T-helper 22 cell (primary cell): Measurements from ENCODE around the gene COG4.
A peak's percentile ranks its signal among the peaks of the same experiment; 100 is the strongest.
"Not testable (repeated sequence)": the region's sequence is repeated elsewhere in the genome, so short reads cannot be mapped to it uniquely, and the experiment has no call there.

Experiments
- DNase-seq: peaks from one replicate; pipeline ENCODE4 v3.0.0-alpha.2; 2020; ENCODE audit warnings: low read depth

COG4 gene

DNA sequence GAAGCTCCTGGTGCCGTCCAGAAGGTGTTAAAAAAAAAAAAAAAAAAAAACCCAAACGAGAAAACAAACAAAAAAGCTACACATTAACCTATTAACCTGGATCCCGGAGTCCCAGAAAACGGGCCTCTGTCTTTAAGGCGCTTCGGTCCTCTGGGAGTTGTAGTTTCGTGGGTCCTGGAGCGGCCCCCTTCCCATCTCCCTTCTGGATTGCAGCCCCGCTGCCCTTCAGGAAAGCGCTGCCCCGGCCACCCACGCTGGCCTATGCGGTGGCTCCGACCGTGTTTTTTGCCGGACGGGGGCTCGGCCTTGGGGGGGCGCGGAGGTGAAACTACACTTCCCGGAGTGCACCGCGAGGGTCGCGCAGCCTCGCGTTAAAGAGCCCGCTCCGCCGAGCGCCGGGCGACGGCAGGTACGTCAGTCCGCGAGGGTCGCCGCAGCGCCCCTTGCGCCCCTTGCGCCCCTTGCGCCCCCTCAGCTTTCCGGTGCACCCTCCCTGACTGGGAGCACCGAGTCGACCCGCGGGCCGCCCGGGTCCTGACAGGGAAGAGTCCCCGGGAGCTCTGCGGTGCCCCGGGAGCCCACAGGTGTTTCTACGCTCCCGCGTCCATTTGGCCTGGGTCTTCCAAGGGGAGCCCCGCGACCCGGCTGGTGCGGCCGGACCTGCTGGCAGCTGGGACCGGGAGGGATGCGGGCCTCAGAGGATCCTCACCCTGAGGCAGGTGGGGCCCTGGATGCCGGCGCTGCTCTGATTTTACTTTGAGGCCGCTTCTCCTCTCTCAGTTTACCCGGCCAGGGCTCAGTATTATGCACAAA, 68.9 kb downstream of the COG4 start, which contains the start of gene FCSK:
Gene FCSK, plus strand, starts transcription at position 374 of the 813 bp plus-strand sequence. CDS start 8,596 bp downstream, outside the sequence.
- peak; percentile 38 for DNase-seq

DNA sequence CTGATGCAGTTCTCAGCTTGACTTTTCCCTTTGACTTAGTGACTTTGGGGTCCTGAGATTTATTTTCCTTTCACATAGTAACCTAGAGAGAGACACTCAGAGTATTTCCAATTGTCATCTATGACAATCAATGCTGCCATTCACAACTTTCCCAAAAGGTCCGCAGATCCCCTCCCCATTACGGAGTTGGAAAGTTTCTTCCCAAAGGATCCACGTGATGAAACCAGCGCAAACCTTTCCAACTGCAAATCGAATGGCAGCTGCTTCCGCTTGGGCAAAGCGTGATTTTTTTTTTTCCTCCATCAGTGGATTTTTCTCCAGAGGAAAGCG, 69.5 kb downstream of the COG4 start:
- DNase-seq = no peak

DNA sequence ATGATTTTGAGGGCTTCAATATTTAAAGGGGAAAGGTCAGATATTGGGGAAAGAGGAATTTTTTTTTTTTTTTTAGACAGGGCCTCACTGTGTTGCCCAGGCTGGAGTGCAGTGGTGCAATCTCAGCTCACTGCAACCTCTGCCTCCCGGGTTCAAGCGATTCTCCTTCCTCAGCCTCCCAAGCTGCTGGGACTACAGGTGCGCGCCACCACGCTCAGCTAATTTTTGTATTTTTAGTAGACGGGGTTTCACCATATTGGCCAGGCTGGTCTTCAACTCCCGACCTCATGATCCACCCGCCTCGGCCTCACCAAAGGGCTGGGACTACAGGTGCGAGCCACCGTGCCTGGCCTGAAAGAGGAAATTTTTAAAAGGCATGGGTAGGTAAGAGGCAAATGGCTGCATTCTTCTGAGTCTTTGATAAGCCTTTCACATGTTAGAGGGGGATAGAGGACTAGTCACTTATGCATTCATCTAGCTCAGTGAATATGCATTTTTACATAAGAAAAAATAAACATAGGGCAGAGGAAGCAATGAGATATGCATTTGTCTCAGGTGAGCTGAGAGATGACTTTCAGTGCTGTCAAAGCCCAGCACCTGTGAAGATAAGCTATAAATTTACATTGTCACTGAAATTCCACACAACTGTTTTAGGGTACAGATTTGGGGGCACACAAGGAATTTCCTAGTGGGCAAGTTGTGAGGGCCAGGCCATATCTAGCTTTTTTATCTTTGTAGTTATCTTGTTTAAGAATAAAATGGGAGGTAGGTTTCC, 70.0 kb downstream of the COG4 start:
- no peak for DNase-seq

DNA sequence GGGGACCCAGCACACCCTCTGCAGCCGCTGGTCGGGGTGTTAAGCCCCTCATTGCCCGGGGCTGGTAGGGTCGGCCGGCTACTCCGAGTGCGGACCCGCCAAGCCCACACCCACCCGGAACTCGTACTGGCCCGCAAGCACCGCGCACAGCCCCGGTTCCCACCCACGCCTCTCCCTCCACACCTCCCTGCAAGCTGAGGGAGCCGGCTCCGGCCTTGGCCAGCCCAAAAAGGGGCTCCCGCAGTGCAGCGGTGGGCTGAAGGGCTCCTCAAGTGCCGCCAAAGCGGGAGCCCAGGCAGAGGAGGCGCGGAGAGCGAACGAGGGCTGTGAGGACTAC, 72.4 kb downstream of the COG4 start:
- DNase-seq = not testable (repeated sequence)

DNA sequence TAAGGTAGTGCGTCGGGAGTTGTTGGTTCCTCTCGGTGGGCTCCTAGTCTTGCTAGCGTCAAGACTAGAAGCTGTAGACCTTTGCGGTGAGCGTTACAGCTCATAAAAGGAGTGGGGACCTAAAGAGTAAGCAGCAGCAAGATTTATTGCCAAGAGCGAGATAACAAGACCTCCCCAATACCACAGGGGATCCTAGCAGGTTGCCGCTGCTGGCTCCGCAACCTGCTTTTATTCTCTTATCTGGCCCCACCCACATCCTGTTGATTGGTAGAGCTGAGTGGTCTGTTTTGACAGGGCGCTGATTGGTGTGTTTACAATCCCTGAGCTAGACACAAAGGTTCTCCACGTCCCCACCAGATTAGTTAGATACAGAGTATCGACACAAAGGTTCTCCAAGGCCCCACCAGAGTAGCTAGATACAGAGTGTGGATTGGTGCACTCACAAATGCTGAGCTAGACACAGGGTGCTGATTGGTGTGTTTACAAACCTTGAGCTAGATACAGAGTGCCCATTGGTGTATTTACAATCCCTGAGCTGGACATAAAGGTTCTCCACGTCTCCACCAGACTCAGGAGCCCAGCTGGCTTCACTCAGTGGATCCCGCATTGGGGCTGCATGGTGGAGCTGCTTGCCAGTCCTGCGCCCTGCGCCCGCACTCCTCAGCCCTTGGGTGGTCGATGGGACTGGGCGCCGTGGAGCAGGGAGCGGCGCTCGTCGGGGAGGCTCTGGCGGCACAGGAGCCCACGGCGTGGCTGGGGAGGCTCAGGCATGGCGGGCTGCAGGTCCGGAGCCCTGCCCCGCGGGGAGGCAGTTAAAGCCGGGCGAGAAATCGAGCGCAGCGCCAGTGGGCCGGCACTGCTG, 73.0 kb downstream of the COG4 start:
- DNase-seq = not testable (repeated sequence)

DNA sequence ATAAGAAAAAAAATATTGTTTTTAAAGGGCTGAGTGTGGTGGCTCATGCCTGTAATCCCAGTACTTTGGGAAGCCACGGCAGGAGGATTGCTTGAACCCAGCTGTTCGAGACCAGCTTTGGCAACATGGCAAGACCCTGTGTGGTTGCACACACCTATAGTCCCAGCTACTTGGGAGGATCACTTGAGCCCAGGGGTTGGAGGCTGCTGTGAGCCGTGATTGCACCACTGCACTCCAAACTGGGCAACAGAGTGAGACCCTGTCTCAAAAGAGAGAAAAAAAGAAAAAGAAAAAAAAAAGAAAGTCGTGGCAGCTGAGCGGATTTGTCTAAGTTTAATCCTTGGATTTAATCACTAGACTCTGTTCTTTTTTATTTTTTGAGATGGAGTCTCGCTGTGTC, 75.3 kb downstream of the COG4 start:
- no peak for DNase-seq

DNA sequence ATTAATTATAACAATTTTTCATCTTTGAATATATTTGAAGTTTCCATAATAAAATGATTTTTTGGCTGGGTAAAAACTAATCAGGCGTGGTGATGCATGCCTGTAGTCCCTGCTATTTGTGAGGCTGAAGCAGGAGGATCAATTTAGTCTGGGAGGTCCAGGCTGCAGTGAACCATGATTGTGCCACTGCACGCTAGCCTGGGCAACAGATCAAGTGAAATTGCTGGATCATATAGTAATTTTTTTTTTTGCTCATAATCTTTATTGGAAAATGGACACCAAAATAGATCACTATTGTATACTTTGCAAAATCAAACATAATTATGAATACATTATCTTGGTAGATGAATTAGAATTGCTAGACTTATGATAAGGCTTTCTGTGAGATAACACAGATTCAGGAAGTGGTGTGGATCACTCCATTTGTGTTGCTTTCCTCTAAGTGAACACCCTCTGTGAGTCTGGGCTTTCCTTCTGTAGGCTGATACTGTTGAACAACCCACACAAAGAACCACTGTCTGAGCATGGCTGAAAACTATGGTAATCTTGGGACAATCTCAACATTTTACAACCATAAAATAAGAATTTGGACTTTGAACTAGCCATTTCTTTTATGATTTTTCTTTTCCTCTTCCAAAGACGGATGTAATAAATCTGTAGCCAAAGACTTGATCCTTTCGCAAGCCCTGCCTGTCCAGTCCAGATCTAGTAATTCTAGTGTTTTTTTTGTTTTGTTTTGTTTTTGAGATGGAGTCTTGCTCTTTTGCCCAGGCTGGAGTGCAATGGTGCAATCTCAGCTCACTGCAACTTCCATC, 78.9 kb downstream of the COG4 start:
- DNase-seq = no peak

DNA sequence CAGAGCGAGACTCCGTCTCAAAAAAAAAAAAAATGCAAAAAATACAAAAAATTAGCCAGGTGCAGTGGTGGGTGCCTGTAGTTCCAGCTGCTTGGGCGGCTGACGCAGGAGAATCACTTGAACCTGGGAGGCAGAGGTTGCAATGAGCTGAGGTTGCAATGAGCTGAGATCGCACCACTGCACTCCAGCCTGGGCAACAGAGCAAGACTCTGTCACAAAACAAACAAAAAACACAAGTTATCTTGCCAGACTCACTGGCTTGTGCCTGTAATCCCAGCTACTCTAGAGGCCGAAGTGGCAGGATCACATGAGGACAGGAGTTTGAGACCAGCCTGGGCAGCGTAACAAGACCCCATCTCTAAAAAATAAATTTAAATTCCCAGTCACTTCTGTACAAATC, 81.0 kb downstream of the COG4 start:
- no peak for DNase-seq

DNA sequence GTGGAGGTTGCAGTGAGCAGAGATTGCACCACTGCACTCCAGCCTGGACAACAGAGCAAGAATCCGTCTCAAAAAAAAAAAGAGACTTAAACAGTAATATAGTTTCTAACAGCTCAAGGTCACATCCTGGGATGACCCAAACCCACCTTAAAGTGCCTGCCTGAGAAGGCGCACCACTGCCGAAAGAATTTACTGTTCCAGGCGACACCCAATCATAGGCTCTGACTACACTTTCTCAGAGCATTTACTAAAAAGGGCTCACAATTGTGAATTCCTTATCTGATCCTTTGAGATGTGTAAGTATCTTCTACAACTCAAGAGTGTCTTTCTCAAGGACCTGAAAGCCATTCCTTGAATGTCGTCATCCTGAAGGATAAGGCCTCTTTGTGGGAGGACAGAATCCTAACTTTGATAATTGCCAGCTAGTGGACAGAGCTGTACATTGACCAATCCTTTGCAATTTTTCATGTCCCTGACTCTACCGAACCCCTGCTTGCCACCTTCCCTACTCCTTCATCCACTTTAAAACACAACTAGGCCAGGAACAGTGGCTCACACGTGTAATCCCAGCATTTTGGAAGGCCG, 81.9 kb downstream of the COG4 start:
- DNase-seq = no peak

DNA sequence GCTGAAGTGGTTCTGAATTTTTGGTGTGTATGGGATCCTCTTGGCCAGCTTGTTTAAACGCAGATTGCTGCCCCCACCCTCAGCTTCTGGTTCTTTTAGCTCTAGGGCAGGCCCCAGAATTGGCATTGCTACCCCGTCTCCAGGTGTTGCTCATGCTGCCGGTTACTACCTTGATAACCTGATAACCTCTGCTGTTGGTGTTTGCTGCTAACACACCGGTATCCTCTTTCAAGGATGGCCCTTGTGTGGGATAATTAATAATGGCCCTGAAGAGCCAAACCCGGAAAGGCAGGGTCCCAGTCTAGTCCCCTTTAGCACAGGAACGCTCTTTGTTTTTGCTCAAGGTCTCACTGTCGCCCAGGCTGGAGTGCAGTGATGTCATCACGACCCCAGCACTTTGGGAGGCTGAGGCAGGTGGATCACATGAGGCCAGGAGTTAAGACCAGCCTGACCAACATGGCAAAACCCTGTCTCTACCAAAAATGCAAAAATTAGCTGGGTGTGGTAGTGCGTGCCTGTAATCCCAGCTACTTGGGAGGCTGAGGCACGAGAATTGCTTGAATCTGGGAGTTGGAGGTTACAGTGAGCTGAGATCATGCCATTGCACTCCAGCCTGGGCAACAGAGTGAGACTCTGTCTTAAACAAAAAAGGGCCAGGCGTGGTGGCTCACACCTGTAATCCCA, 83.2 kb downstream of the COG4 start:
- DNase-seq = no peak

DNA sequence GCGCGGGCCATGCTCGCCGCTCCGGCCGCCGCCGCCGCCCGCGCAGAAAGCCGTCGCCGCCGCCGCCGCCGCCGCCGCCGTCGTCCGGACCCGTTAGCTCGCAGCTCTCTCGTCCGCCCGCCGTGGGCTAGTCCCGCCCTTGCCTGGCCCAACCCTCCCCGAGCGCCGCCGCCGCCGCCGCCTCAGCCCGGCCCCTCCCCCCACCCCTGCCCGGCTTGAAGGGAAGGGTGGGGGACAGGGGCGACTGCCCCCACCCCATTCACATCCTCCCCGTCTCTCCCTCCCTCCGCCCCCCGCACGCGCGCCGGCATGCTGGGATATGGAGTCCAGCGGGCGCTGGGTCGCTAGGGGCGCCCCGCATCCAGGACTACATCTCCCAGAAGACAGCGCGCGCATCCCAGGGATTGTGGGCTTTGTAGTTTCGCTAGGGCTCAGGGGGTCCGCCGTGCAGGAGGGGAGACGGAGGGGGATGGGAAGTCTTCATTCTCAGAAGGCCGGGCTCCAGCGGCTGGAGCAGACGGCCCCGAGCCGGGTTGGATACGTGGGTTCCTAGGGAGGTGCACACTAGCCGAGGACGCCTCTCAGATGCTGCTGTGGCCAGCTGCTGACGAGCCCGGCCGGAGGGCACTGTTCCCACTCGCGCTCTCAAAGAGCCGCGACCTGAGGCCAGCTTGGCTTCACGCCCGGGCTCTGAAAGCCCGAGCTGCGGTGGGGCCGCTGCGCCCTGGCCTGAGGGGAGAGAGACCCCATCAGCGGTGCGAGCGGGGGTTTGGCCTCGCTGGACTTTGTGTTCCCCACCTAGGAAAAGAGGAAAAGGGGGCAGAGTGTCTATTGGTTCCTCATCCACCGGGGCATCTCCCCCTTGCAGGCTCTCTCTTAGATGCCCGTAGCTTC, 84.1 kb downstream of the COG4 start, which contains the start of gene ST3GAL2:
Gene ST3GAL2, minus strand, starts transcription at position 132 of the 894 bp plus-strand sequence. CDS start 40,570 bp downstream, outside the sequence.
- DNase-seq = peak; percentile 92

DNA sequence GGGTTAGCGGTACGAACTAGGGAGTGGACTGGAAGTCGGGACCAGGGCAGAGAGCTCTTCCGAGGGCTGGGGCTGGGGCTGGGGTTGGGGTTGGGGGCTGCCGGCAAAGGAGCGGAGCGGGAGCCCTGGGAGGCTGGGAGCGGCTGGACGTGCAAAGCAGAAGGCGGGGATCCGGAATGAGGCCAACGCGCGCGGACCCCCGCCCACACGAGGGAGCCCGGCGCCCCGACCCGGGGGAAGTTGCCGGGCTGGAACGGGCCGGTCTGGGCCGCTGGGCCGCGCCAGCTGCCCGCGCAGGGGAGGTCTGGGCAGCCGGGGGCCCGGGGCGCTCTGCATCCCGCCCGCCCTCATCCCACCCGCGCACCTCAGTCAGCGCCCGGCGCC, 84.8 kb downstream of the COG4 start:
- no peak for DNase-seq

DNA sequence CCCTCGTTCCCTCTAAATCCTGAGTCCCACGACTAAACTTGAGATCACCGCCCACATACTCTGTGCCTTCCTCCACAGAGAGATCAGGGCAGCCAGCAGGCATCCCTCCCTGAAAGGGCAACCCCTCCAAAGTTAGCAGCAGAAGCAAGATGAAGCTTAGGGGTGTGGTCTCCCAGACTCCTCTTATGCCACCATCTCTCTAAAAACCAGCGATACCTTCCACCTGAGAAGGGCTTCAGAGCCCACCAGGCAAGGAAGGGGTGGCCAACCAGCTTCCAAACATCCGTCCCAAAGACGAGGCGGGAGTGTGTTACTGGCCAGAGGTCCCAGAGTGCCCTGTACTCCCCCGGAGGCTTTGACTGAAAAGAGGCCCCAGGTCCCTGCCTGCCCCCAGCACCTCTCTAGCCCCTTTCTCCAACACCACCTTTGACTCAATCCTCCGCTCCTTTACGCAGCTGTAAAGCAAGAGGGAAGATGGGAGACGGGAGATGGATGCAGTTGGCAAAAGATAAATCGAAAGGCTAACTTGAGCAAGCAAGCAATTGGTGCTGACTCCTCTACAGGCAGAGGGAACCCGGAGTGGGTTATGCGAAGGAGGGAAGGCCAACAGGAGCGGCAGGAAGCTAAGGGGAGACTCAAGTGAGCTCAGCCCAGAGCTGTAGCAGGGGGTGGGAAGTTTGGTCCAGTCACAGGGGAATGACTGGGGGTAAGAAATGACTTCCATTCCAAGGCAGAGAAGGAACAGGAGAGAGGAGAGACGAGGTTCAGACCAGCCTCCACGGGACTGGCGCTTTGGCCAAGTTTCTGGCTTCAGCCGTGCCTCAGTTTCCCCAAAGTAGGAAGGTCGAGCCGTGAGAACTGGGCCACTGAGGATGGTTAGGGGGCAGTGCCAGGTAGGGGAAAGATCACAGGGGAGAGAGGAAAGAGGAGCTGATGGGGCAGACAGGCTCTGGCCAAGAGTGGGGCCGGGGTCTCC, 85.5 kb downstream of the COG4 start:
- DNase-seq = no peak

DNA sequence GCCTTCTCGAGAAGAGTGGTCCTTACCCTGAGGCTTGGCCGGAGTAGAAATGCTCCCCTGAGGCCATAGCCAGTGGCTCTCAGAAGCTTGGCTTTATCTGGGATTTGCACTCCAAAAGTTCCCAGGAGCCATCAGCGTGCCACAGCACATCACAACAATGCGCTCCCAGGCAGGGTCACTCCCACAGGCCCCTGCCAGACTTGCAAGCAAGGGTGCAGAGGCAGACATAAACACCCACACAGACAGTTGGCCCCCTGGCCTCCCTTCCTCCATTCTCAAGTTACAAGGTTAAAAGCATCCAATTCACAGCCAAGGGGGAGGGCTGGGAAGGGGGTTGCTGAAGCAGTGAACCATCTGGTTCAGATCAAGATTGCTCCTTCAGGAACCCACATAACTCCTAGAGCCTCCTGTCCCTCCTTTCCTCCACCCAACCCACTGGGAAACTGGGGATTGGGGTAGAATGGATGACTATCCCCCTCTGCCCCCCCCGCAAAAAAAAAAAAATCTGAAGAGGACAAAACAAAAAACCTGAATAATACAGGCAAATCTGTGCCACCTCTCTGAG, 86.3 kb downstream of the COG4 start:
- no peak for DNase-seq

DNA sequence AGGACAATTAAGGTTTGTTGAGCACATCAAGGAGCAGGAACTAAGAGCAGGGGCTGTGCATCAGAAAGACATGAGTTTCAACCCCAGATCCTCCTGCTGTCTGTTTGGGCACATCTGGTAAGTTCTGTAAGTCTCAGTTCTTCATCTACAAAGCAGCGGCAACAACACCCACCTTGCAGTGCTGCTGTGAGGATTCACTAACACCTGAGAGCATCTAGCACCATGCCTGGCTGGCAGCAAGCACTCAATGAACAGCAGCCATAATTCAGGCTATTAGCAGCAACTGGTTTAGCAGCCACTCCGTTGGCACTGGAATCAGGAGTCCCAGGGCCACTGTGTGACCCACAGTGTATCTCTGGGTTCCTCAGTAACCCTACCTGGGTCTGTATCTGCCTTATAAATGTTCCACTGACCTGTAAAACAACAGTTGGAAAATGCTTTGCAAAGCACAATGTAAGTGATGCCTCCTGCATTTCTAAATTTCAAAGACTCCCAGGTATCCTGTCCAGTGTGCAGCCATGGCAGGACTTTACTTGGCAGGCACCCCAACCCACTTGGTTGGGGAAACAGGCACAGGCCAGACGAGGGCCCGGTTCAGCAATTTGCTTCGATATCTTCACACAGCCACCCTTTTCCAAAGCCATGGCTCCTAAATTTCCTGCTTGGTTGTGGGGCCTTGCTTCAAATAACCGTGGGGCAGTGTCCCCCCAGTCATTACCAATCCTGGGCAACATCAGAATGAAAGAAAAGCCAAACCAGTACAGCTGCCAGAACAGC, 88.7 kb downstream of the COG4 start:
- DNase-seq = no peak

DNA sequence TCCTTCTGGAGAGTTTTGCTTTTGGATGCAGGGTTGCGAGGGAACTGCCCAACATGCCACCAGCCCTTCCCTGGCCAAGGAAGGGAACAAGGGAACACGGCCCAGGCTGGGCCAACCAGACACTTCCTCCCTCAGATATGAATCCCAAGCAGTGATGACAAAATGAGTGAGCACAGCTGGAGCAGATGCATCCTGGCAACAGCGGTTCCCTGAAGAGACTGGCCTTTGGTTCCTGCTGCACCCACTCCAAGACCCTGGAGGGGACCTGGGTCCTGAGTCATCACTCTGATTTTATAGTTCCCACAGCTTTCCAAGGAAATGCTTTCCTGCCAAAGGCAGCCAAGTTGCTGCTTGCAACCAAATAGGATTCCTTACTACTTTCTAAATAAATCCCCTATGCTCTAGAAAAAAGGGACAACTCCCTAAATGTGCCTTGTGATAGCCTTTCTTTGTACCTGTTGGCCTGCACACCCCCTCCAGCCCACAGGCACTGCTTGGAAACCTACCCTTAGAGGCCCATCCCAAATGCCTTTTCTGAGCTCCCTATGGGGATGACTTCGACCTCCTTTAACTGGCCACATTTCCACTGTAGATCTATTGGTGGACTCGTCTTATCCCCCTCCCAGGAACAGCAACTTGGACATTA, 89.8 kb downstream of the COG4 start:
- DNase-seq = no peak
